Neural progenitor cell (in vitro differentiated cells): Measurements from ENCODE around the gene USP7. TPM values are rescaled to one million over a fixed set of nuclear protein-coding genes. Genes with fewer than 3 reads are reported as not detected.

Source experiments
- DNase-seq: peaks from one replicate; pipeline ENCODE4 v3.0.0-alpha.2; 2016; ENCODE audit warnings: low spot score
- H2AFZ ChIP-seq: fragments of 200-600 bp; sonication (generic); replicated peaks from 2 replicates; pipeline ENCODE4 v1.6.1; 2016; ENCODE audit warnings: antibody characterized with exemption
- H3F3A ChIP-seq: fragments of 200-600 bp; sonication (generic); 2 replicates; pipeline ENCODE4 v1.6.1; 2016; ENCODE audit warnings: antibody characterized with exemption, low read depth
- H3K27ac ChIP-seq: fragments of 200-600 bp; sonication (generic); 2 replicates; pipeline ENCODE4 v1.5.1; 2016; ENCODE audit warnings: mild to moderate bottlenecking
- H3K27me3 ChIP-seq: fragments of 200-600 bp; sonication (generic); 2 replicates; pipeline ENCODE4 v1.6.1; 2016; ENCODE audit warnings: mild to moderate bottlenecking, moderate library complexity
- H3K36me3 ChIP-seq: fragments of 200-600 bp; sonication (generic); 2 replicates; pipeline ENCODE4 v1.5.1; 2016
- H3K4me1 ChIP-seq: fragments of 200-600 bp; sonication (generic); 2 replicates; pipeline ENCODE4 v1.6.1; 2016; ENCODE audit warnings: mixed run types
- H3K4me2 ChIP-seq: fragments of 200-600 bp; sonication (generic); 2 replicates; pipeline ENCODE4 v1.6.1; 2016
- H3K4me3 ChIP-seq: fragments of 200-600 bp; sonication (generic); 2 replicates; pipeline ENCODE4 v1.5.1; 2016
- H3K79me2 ChIP-seq: fragments of 200-600 bp; sonication (generic); 2 replicates; pipeline ENCODE4 v1.6.1; 2016; ENCODE audit warnings: low read depth
- H3K9ac ChIP-seq: fragments of 200-600 bp; sonication (generic); 2 replicates; pipeline ENCODE4 v1.6.1; 2016
- H3K9me3 ChIP-seq: fragments of 200-600 bp; sonication (generic); 2 replicates; pipeline ENCODE4 v1.5.1; 2016; ENCODE audit warnings: low read depth
- H4K20me1 ChIP-seq: fragments of 200-600 bp; sonication (generic); 2 replicates; pipeline ENCODE4 v1.6.1; 2016; ENCODE audit warnings: low read depth
- H3K27ac Mint-ChIP-seq: 3 replicates; pipeline ENCODE4 v1.8.0; 2021; ENCODE audit warnings: mixed read lengths
- H3K27me3 Mint-ChIP-seq: 2 replicates; pipeline ENCODE4 v1.8.0; 2022; ENCODE audit warnings: low read depth, mild to moderate bottlenecking, inconsistent platforms, moderate library complexity, mixed read lengths; ENCODE audit not compliant: insufficient read depth
- H3K36me3 Mint-ChIP-seq: 3 replicates; pipeline ENCODE4 v1.8.0; 2021; ENCODE audit warnings: mixed read lengths
- H3K4me1 Mint-ChIP-seq: 3 replicates; pipeline ENCODE4 v1.8.0; 2021; ENCODE audit warnings: mixed read lengths
- H3K4me3 Mint-ChIP-seq: 3 replicates; pipeline ENCODE4 v1.8.0; 2021; ENCODE audit warnings: mild to moderate bottlenecking, moderate library complexity, mixed read lengths
- H3K9me3 Mint-ChIP-seq: 3 replicates; pipeline ENCODE4 v1.8.0; 2020; ENCODE audit warnings: mixed read lengths
- CTCF ChIP-seq: fragments of 200-600 bp; sonication (generic); IDR thresholded peaks from 2 replicates; pipeline ENCODE4 v1.5.1; 2017; ENCODE audit warnings: antibody characterized with exemption, mild to moderate bottlenecking
- EZH2 ChIP-seq: fragments of 200-600 bp; sonication (generic); IDR thresholded peaks from 2 replicates; pipeline ENCODE4 v1.6.1; 2017; ENCODE audit warnings: antibody characterized with exemption, mild to moderate bottlenecking, moderate library complexity
- EZH2phosphoT487 ChIP-seq: fragments of 200-600 bp; sonication (generic); IDR thresholded peaks from 2 replicates; pipeline ENCODE4 v1.6.1; 2017; ENCODE audit warnings: antibody characterized with exemption
- total RNA-seq: library from RNA; depleted of rRNA; stranded (reverse); fragments of >200 nt; gene quantifications from 2 replicates; pipeline ENCODE4 v1.2.3, GENCODE V29; 2015; ENCODE audit warnings: low replicate concordance

USP7 gene
- total RNA-seq, 1 donor from 2014 or later = 90.3 TPM

GRCh38 chr16:8905795-8906591 lies 57.7 kb downstream of the USP7 start:
- no peak overlapping the region for H3K4me3 Mint-ChIP-seq
- H3K36me3 ChIP-seq = peaks cover 17% of the 10 kb centered on the region

GRCh38 chr16:8905168-8905762 lies 58.4 kb downstream of the USP7 start:
- Histone ChIP-seq H3K4me1 (no peaks in the 10 kb centered on the region), H3K9ac (no peak overlapping the region), H3K36me3 (peaks cover 20% of the 10 kb centered on the region), H4K20me1 (peaks cover 26% of the 10 kb centered on the region), H3K9me3 (no peaks in the 10 kb centered on the region), H3K4me2 (no peak overlapping the region), H3K27me3 (no peaks in the 10 kb centered on the region), H2AFZ (no peak overlapping the region), H3F3A (no peaks in the 10 kb centered on the region), H3K4me3 (no peak overlapping the region), H3K27ac (no peak overlapping the region), H3K79me2 (no peaks in the 10 kb centered on the region)
- Mint-ChIP-seq H3K4me1 (no peaks in the 10 kb centered on the region), H3K9me3 (no peaks in the 10 kb centered on the region), H3K27ac (no peak overlapping the region), H3K36me3 (peaks cover 42% of the 10 kb centered on the region), H3K4me3 (no peak overlapping the region), H3K27me3 (peaks cover 2% of the 10 kb centered on the region)
- peak; percentile 50 for DNase-seq
- peak; percentile 40 for TF ChIP-seq CTCF
- TF ChIP-seq EZH2phosphoT487 = no peak
- no peak for TF ChIP-seq EZH2

More at GRCh38 chr16:8905795-8906591, 57.7 kb downstream of the USP7 start:
- Histone ChIP-seq H3K4me1 (no peaks in the 10 kb centered on the region), H3K79me2 (peaks cover 2% of the 10 kb centered on the region), H3K9ac (no peak overlapping the region), H3K27me3 (no peaks in the 10 kb centered on the region), H2AFZ (no peak overlapping the region), H3K4me3 (no peak overlapping the region), H3K9me3 (no peaks in the 10 kb centered on the region), H4K20me1 (peaks cover 26% of the 10 kb centered on the region), H3K4me2 (no peak overlapping the region), H3F3A (no peaks in the 10 kb centered on the region), H3K27ac (no peak overlapping the region)
- TF ChIP-seq CTCF = peak; percentile 54
- no peak for TF ChIP-seq EZH2phosphoT487
- no peak for TF ChIP-seq EZH2
- no peaks in the 10 kb centered on the region for H3K4me1 Mint-ChIP-seq
- no peaks in the 10 kb centered on the region for H3K9me3 Mint-ChIP-seq
- peaks cover 43% of the 10 kb centered on the region for H3K36me3 Mint-ChIP-seq
- DNase-seq = peak; percentile 51
- peaks cover 4% of the 10 kb centered on the region for H3K27me3 Mint-ChIP-seq
- H3K27ac Mint-ChIP-seq = no peak overlapping the region

- Histone ChIP-seq H4K20me1 (peaks cover 25% of the 10 kb centered on the region), H3K27ac (no peak overlapping the region)
- no peaks in the 10 kb centered on the region for H3K9me3 Mint-ChIP-seq
Observed at GRCh38 chr16:8904018-8904430, 59.7 kb downstream of the USP7 start.

More at GRCh38 chr16:8904018-8904430, 59.7 kb downstream of the USP7 start:
- no peak overlapping the region for H3K4me3 Mint-ChIP-seq
- Histone ChIP-seq H3K9ac (no peak overlapping the region), H2AFZ (no peak overlapping the region), H3K4me3 (no peak overlapping the region), H3K4me1 (no peaks in the 10 kb centered on the region), H3K4me2 (no peak overlapping the region), H3F3A (no peaks in the 10 kb centered on the region), H3K79me2 (no peaks in the 10 kb centered on the region), H3K27me3 (no peaks in the 10 kb centered on the region), H3K9me3 (no peaks in the 10 kb centered on the region), H3K36me3 (peaks cover 20% of the 10 kb centered on the region)
- no peak for DNase-seq
- H3K4me1 Mint-ChIP-seq = no peaks in the 10 kb centered on the region
- H3K27me3 Mint-ChIP-seq = peaks cover 2% of the 10 kb centered on the region
- H3K27ac Mint-ChIP-seq = no peak overlapping the region
- TF ChIP-seq EZH2phosphoT487 = no peak
- no peak for TF ChIP-seq EZH2
- no peak for TF ChIP-seq CTCF
- H3K36me3 Mint-ChIP-seq = peaks cover 48% of the 10 kb centered on the region
